ENCODE measurements around the gene OR56B4.
"Not testable (repeated sequence)": the region's sequence is repeated elsewhere in the genome, so short reads cannot be mapped to it uniquely, and the experiment has no call there.

The OR56B4 gene

GRCh38 chr11:6107384-6107783, at the start of gene OR56B4:
Gene OR56B4, plus strand, starts transcription at chr11:6107684. Its CDS starts 95 bp downstream, at chr11:6107779.
- DNase-seq (ENCODE audit: low spot score): not testable (repeated sequence)

GRCh38 chr11:6061475-6061874, 46.0 kb upstream of the OR56B4 start:
- no peak for DNase-seq (ENCODE audit: low spot score)

- no peak for DNase-seq (ENCODE audit: low spot score)
These were observed 44.7 kb upstream of the OR56B4 start for GRCh38 chr11:6062691-6063358.

- DNase-seq (ENCODE audit: low spot score): no peak
These were observed 40.0 kb upstream of the OR56B4 start for GRCh38 chr11:6067502-6067901.

- not testable (repeated sequence) for DNase-seq (ENCODE audit: low spot score)
These were observed 31.0 kb upstream of the OR56B4 start for GRCh38 chr11:6076443-6076842.

- DNase-seq (ENCODE audit: low spot score): no peak
These were observed 29.8 kb upstream of the OR56B4 start for GRCh38 chr11:6077723-6078122.

GRCh38 chr11:6079463-6079862, 28.0 kb upstream of the OR56B4 start:
- no peak for DNase-seq (ENCODE audit: low spot score)

- DNase-seq (ENCODE audit: low spot score): no peak
These were observed 24.4 kb upstream of the OR56B4 start for GRCh38 chr11:6083129-6083528.

- no peak for DNase-seq (ENCODE audit: low spot score)
These were observed 22.9 kb upstream of the OR56B4 start for GRCh38 chr11:6084587-6084986.

- DNase-seq (ENCODE audit: low spot score): no peak
These were observed 13.3 kb upstream of the OR56B4 start for GRCh38 chr11:6094186-6094585.

- no peak for DNase-seq (ENCODE audit: low spot score)
These were observed 11.7 kb upstream of the OR56B4 start for GRCh38 chr11:6095798-6096197.

GRCh38 chr11:6096417-6096816, 11.1 kb upstream of the OR56B4 start:
- no peak for DNase-seq (ENCODE audit: low spot score)

- DNase-seq (ENCODE audit: low spot score): no peak
These were observed 7.9 kb upstream of the OR56B4 start for GRCh38 chr11:6099577-6099976.

GRCh38 chr11:6110011-6110410, 2.5 kb downstream of the OR56B4 start:
- DNase-seq (ENCODE audit: low spot score): no peak

GRCh38 chr11:6111673-6112072, 4.2 kb downstream of the OR56B4 start:
- no peak for DNase-seq (ENCODE audit: low spot score)

- DNase-seq (ENCODE audit: low spot score): no peak
These were observed 9.2 kb downstream of the OR56B4 start for GRCh38 chr11:6116638-6117037.

GRCh38 chr11:6124245-6124644, 16.8 kb downstream of the OR56B4 start:
- no peak for DNase-seq (ENCODE audit: low spot score)

GRCh38 chr11:6127881-6128280, 20.4 kb downstream of the OR56B4 start:
- DNase-seq (ENCODE audit: low spot score): no peak

GRCh38 chr11:6129011-6129410, 21.5 kb downstream of the OR56B4 start:
- no peak for DNase-seq (ENCODE audit: low spot score)

- DNase-seq (ENCODE audit: low spot score): no peak
These were observed 22.2 kb downstream of the OR56B4 start for GRCh38 chr11:6129635-6130034.

- DNase-seq (ENCODE audit: low spot score): no peak
These were observed 24.9 kb downstream of the OR56B4 start for GRCh38 chr11:6132431-6132830.

- not testable (repeated sequence) for DNase-seq (ENCODE audit: low spot score)
These were observed 28.5 kb downstream of the OR56B4 start for GRCh38 chr11:6135936-6136335.

GRCh38 chr11:6142936-6143335, 35.5 kb downstream of the OR56B4 start:
- no peak for DNase-seq (ENCODE audit: low spot score)

GRCh38 chr11:6143737-6144136, 36.3 kb downstream of the OR56B4 start:
- not testable (repeated sequence) for DNase-seq (ENCODE audit: low spot score)

All from HuH-7 (cell line).